ENCODE measurements around the gene ALOX12.

- TF ChIP-seq POLR2AphosphoS5 (IDR thresholded peaks at IDR 0.05) = peak; percentile 47 to 66
- no peak for TF ChIP-seq CTCF (IDR thresholded peaks at IDR 0.05)
- peak; percentile 68 for TF ChIP-seq POLR2A (IDR thresholded peaks at IDR 0.05; ENCODE audit: low read depth)
Observed at GRCh38 chr17:7014995-7015958, 19.4 kb downstream of the ALOX12 start.

Data from esophagus muscularis mucosa (tissue), 3 donors.